Activated CD4-positive, CD25-positive, alpha-beta regulatory T cell treated with anti-CD3 and anti-CD28 coated beads, Interleukin-2, amount 50 U/mL, for 24 hours (primary cell): ENCODE results near the gene FLNA.

Experiments
- ATAC-seq, 2 donors: fragments of 150-1000 bp; cut with Tn5 transposase; one replicate each; pipeline ENCODE4 v1.10.0; 2021; ENCODE audit warnings: mild to moderate bottlenecking in 1 of 2, moderate library complexity in 1 of 2

The FLNA gene

GRCh38 chrX:154358829-154359228, 15.6 kb downstream of the FLNA start:
- no peak for ATAC-seq

GRCh38 chrX:154358011-154358410, 16.4 kb downstream of the FLNA start:
- ATAC-seq: no peak

- peak; percentile 63 to 71 for ATAC-seq
Measured at GRCh38 chrX:154357205-154357604, 17.2 kb downstream of the FLNA start.

DNA sequence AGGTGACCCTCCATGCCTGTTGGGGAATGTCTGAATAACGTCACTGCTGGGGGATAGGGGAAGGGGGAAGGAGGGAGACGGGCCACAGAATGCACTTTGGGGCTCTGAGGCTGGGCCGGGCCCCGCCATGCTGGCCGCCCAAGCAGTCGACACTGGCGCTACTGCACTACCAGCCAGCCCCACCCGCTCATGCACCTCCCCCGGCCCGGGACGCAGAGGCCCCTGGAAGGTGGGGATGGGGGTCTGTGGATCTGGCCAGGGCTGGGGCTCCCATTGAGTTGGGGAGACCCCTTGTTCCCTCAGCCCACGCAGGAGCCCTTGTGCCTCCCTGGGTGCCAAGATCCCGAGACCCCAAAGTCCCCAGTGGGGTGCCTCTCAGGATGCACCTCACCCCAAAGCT, 17.8 kb downstream of the FLNA start:
- ATAC-seq: no peak

- ATAC-seq: no peak
Measured at GRCh38 chrX:154355776-154356140, 18.7 kb downstream of the FLNA start.

DNA sequence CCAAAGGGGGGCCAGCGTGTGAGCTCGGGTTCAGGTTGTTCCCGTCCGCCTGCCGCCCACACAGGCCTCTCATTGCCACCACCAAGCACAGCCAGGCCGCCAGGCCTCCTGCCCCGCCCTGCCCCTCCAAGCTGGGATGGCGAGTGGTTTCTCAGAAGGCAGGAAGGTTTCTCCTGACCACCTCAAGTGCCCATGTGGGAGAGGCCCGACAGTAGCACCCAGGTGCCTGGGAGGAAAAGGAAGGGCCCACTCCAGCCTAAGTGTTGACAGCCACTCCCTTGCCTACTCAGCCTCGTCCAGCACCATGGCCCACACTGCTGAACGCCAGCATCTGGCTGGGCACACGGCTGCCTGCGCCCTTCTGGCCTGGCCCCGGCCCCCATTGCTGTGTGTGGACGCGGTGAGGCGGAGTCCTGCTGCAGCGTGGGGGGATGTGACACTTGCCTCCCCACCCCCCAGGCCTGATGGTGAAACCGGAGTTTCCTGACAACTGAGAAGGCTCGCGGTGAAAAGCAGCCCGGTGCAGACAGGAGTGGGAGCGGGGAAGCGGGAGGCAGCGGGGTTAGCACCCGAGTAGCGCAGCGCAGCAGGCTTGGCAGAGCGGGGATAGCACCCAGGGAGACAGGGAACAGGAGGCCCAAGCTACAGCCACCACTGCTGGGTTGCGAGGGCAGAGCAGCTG, 19.2 kb downstream of the FLNA start:
- no peak for ATAC-seq

- no peak for ATAC-seq
Measured at GRCh38 chrX:154354516-154354915, 19.9 kb downstream of the FLNA start.

DNA sequence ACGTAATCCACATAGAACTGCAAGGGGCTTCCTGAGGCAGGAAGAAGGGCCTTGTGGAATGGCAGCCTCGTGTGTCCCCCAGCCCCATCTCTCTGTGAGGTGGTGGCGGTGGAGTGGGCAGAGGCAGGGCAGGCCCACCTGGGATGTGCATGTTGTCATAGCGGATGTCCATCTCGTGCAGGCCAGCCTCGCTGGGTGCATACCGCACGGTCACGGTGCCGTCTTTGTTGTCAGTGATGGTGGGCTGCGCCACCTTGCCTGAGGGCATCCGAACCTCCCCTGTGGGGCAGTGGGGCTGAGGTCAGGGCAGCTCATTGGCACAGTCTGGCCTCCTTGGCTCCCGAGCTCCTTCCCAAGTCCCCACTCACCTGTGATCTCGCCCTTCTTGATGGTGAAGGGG, 20.4 kb downstream of the FLNA start:
- no peak for ATAC-seq

- ATAC-seq: no peak
Measured at GRCh38 chrX:154353172-154353843, 21.1 kb downstream of the FLNA start.

GRCh38 chrX:154352466-154352865, 22.0 kb downstream of the FLNA start:
- ATAC-seq: no peak

- no peak for ATAC-seq
Measured at GRCh38 chrX:154352012-154352401, 22.4 kb downstream of the FLNA start.

- ATAC-seq: peak; percentile 3 to 7
Measured at GRCh38 chrX:154351183-154352011, 23.0 kb downstream of the FLNA start.

DNA sequence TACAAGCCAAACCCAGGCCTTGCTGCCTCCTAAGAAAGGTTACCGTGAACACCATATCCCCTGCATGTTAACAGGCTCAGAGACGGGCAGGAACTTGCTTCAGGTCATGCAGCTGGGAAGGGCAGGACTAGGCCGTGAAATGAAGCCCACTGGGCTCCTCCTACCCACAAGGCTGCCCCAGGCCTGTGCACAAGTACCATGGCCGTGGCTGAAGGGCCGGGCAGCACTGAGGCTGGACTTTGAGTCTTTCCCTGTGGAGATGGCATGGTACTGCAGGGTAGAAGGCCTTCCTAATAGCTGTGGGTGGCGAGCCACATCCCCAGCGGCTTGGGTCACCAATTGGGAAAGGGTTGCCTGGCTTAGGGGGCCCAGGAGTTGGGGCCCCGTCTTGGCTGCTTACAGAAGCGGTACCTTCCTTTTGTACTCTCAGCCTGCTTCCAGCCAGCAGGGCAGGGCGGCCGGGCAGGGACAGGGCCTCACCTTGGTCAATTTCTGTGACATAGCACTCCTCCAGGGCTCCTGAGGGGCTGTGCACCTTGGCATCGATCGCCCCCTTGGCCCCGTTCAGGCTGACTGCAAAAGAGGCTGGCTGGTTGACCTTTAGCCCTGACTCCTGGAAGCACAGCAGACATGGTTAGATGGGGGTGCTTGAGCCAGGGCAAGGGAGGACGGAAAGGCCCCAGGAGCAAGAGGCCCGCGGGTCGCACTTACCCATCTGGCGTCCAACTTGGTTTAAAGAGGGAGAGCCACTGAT, 23.8 kb downstream of the FLNA start:
- no peak for ATAC-seq

DNA sequence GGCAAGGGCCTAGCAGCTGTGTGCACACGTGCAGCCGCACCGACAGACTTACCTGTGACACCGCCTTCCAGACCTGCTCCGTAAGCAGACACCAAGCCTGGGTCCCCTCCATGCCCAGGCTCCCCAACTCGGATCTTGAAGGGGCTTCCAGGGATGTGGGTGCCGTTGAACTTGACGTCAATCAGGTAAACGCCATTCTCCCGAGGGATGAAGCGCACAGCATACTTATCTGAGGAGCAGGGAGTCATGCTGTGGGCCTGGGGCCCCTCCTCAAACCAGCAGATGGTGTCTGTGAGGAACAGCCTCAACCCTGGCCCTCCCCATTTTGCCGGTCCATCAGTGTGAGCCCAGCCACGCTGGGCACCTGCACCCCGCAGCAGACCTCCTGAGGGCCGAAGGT, 24.5 kb downstream of the FLNA start:
- no peak for ATAC-seq

- no peak for ATAC-seq
Measured at GRCh38 chrX:154349359-154349935, 25.0 kb downstream of the FLNA start.

GRCh38 chrX:154348646-154349358, 25.6 kb downstream of the FLNA start:
- no peak for ATAC-seq

DNA sequence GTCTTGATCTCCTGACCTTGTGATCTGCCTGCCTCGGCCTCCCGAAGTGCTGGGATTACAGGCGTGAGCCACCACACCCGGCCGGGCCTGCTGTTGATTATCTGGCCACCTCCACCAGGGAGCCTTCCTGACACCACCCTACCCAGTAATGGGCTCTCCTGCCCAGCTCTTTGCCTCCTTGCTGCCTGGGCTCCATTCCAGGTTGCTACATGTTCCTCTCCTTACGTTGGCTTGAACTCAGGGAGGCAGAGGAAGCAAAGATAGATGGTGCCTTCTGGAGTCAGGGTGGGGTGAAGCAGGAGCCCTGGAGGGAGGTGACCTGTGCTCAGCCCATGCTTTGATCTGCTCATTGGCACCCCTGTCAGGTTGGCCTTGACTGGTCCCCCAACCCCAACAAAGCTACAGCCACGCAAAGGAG, 26.3 kb downstream of the FLNA start:
- no peak for ATAC-seq

- ATAC-seq: peak; percentile 36
Measured at GRCh38 chrX:154343620-154344019, 30.8 kb downstream of the FLNA start.

- peak; percentile 34 to 39 for ATAC-seq
Measured at GRCh38 chrX:154343063-154343462, 31.4 kb downstream of the FLNA start.

DNA sequence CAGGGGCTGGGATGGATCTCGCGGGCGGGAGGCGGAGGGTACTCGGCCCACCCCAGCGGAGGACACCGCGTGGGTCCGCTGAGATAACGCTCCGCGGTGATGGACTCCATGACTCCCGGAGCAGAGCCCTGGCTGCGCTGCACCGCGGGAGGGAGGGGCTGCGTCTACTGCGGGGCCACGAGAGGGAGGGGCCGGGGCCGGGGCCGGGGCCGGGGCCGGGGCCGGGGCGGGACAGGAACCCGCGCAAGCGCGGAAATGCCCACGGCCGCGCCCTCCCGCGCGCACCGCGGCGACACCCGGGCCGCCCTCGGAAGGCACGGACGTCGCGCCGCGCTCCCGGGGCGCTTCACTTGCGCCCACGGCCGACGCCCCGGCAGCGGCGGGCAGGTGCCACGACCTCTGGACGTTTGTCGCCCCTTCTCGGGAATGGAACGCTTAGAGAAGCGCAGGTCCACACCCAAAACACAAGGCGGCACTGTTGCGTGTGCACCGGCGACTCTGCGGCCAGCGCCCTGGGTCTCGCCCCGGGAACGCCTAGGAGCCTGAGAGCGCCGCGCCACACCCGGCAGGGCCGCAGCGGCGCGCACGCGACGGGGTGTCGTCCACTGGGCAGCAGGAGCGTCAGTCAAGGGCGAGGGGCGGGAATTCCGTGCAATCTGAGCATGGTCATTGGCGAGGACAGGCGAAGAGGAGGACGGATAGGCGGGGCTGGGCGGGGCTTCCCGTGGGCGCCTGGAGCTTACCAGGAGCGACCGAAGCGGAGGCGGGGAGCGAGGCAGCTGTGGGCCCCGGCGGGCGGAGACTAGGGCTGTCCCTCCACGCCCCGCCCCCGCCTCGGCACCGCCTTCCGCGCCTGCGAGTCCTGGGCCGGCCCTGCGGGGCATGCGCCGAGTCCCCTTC, 32.8 kb downstream of the FLNA start:
- ATAC-seq: peak; percentile 73 to 75

GRCh38 chrX:154334496-154334895, 39.9 kb downstream of the FLNA start:
- ATAC-seq: peak in 1 of 2 donors; percentile 36
